Neural progenitor cell (in vitro differentiated cells): ENCODE results near the gene PLA2G4E. TPM values are rescaled to one million over a fixed set of nuclear protein-coding genes. Genes with fewer than 3 reads are reported as not detected.

Experiments
- DNase-seq: peaks from one replicate; pipeline ENCODE4 v3.0.0-alpha.2; 2016; ENCODE audit warnings: low spot score
- H2AFZ ChIP-seq: fragments of 200-600 bp; sonication (generic); replicated peaks from 2 replicates; pipeline ENCODE4 v1.6.1; 2016; ENCODE audit warnings: antibody characterized with exemption
- H3F3A ChIP-seq: fragments of 200-600 bp; sonication (generic); 2 replicates; pipeline ENCODE4 v1.6.1; 2016; ENCODE audit warnings: antibody characterized with exemption, low read depth
- H3K27ac ChIP-seq: fragments of 200-600 bp; sonication (generic); 2 replicates; pipeline ENCODE4 v1.5.1; 2016; ENCODE audit warnings: mild to moderate bottlenecking
- H3K27me3 ChIP-seq: fragments of 200-600 bp; sonication (generic); 2 replicates; pipeline ENCODE4 v1.6.1; 2016; ENCODE audit warnings: mild to moderate bottlenecking, moderate library complexity
- H3K36me3 ChIP-seq: fragments of 200-600 bp; sonication (generic); 2 replicates; pipeline ENCODE4 v1.5.1; 2016
- H3K4me1 ChIP-seq: fragments of 200-600 bp; sonication (generic); 2 replicates; pipeline ENCODE4 v1.6.1; 2016; ENCODE audit warnings: mixed run types
- H3K4me2 ChIP-seq: fragments of 200-600 bp; sonication (generic); 2 replicates; pipeline ENCODE4 v1.6.1; 2016
- H3K4me3 ChIP-seq: fragments of 200-600 bp; sonication (generic); 2 replicates; pipeline ENCODE4 v1.5.1; 2016
- H3K79me2 ChIP-seq: fragments of 200-600 bp; sonication (generic); 2 replicates; pipeline ENCODE4 v1.6.1; 2016; ENCODE audit warnings: low read depth
- H3K9ac ChIP-seq: fragments of 200-600 bp; sonication (generic); 2 replicates; pipeline ENCODE4 v1.6.1; 2016
- H3K9me3 ChIP-seq: fragments of 200-600 bp; sonication (generic); 2 replicates; pipeline ENCODE4 v1.5.1; 2016; ENCODE audit warnings: low read depth
- H4K20me1 ChIP-seq: fragments of 200-600 bp; sonication (generic); 2 replicates; pipeline ENCODE4 v1.6.1; 2016; ENCODE audit warnings: low read depth
- H3K27ac Mint-ChIP-seq: 3 replicates; pipeline ENCODE4 v1.8.0; 2021; ENCODE audit warnings: mixed read lengths
- H3K27me3 Mint-ChIP-seq: 2 replicates; pipeline ENCODE4 v1.8.0; 2022; ENCODE audit warnings: low read depth, mild to moderate bottlenecking, inconsistent platforms, moderate library complexity, mixed read lengths; ENCODE audit not compliant: insufficient read depth
- H3K36me3 Mint-ChIP-seq: 3 replicates; pipeline ENCODE4 v1.8.0; 2021; ENCODE audit warnings: mixed read lengths
- H3K4me1 Mint-ChIP-seq: 3 replicates; pipeline ENCODE4 v1.8.0; 2021; ENCODE audit warnings: mixed read lengths
- H3K4me3 Mint-ChIP-seq: 3 replicates; pipeline ENCODE4 v1.8.0; 2021; ENCODE audit warnings: mild to moderate bottlenecking, moderate library complexity, mixed read lengths
- H3K9me3 Mint-ChIP-seq: 3 replicates; pipeline ENCODE4 v1.8.0; 2020; ENCODE audit warnings: mixed read lengths
- EZH2 ChIP-seq: fragments of 200-600 bp; sonication (generic); IDR thresholded peaks from 2 replicates; pipeline ENCODE4 v1.6.1; 2017; ENCODE audit warnings: antibody characterized with exemption, mild to moderate bottlenecking, moderate library complexity
- EZH2phosphoT487 ChIP-seq: fragments of 200-600 bp; sonication (generic); IDR thresholded peaks from 2 replicates; pipeline ENCODE4 v1.6.1; 2017; ENCODE audit warnings: antibody characterized with exemption
- total RNA-seq: library from RNA; depleted of rRNA; stranded (reverse); fragments of >200 nt; gene quantifications from 2 replicates; pipeline ENCODE4 v1.2.3, GENCODE V29; 2015; ENCODE audit warnings: low replicate concordance
- TF ChIP-seq, protein P1 (sequence below): fragments of 200-600 bp; sonication (generic); IDR thresholded peaks from 2 replicates; pipeline ENCODE4 v1.5.1; 2017; ENCODE audit warnings: antibody characterized with exemption, mild to moderate bottlenecking

Gene PLA2G4E
- total RNA-seq, 1 donor from 2014 or later = not detected

DNA sequence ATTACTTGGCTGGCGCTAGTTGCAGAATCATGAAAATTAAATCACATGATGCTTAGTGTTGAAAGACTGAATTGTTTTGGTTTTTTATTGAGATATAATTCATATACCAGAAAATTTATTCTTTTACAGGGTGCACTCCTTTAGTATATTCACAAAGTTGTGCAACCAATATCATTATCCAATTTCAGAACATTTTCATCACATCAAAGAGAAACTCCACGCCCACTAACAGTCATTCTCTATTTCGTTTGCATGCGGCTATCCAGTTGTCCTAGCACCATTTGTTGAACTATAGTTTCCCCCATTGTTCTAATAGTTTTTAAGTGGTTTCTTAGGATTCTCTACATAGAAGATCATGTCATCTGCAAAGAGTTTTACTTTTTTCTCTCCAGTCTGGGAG is 52.1 kb downstream of the PLA2G4E start:
- Mint-ChIP-seq H3K27me3 (peaks cover 10% of the 10 kb centered on the region), H3K4me3 (no peak overlapping the region), H3K9me3 (no peaks in the 10 kb centered on the region), H3K36me3 (no peaks in the 10 kb centered on the region), H3K4me1 (peaks cover 37% of the 10 kb centered on the region), H3K27ac (no peak overlapping the region)
- Histone ChIP-seq H4K20me1 (peaks cover 14% of the 10 kb centered on the region), H3K9me3 (no peaks in the 10 kb centered on the region), H3K27ac (no peak overlapping the region), H3K4me2 (no peak overlapping the region), H3K27me3 (no peaks in the 10 kb centered on the region), H3K4me1 (peaks cover 23% of the 10 kb centered on the region), H3K79me2 (peaks cover 68% of the 10 kb centered on the region), H3F3A (peaks cover 19% of the 10 kb centered on the region), H3K9ac (no peak overlapping the region), H3K36me3 (no peaks in the 10 kb centered on the region), H3K4me3 (no peak overlapping the region), H2AFZ (no peak overlapping the region)
- DNase-seq = no peak
- TF ChIP-seq, protein P1, sequence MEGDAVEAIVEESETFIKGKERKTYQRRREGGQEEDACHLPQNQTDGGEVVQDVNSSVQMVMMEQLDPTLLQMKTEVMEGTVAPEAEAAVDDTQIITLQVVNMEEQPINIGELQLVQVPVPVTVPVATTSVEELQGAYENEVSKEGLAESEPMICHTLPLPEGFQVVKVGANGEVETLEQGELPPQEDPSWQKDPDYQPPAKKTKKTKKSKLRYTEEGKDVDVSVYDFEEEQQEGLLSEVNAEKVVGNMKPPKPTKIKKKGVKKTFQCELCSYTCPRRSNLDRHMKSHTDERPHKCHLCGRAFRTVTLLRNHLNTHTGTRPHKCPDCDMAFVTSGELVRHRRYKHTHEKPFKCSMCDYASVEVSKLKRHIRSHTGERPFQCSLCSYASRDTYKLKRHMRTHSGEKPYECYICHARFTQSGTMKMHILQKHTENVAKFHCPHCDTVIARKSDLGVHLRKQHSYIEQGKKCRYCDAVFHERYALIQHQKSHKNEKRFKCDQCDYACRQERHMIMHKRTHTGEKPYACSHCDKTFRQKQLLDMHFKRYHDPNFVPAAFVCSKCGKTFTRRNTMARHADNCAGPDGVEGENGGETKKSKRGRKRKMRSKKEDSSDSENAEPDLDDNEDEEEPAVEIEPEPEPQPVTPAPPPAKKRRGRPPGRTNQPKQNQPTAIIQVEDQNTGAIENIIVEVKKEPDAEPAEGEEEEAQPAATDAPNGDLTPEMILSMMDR = no peak

DNA sequence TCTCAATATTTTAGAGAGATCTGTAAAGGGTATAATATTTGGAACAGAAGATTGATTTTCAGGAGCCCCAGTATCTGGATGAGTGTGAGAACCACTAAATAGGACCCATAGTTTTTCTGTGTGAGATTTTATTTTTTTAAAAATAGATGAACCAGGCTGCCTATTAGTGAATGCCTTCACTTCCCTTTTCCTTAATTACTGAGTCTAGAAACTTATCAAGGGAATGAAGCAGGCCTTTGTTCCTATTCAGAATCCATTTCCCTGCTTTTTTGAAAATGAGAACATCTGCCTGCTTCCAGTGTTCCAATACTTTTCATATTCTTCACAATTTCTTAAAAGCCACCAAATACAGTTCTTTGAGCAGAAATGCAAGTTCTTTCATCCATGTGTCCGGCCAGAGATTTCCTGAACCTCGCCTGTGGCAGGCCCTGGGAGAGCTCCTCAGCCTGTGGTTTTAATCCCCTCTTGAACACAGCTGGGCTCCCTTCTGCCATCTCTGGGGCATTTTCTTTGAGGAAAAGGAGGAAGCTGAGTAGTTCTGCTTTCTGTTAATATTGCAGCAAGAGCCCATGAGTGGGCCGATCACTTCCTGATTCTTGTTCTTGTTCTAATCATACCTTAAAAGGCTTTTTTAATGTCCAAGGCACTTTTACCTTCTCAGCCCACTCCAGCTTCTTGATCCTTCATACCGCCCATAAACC is 53.2 kb downstream of the PLA2G4E start:
- H3K27me3 ChIP-seq = no peaks in the 10 kb centered on the region
- no peaks in the 10 kb centered on the region for H3K36me3 ChIP-seq
- H2AFZ ChIP-seq = no peak overlapping the region
- H3K79me2 ChIP-seq = peaks cover 68% of the 10 kb centered on the region
- Mint-ChIP-seq H3K4me3 (no peak overlapping the region), H3K36me3 (no peaks in the 10 kb centered on the region), H3K4me1 (peaks cover 35% of the 10 kb centered on the region), H3K27ac (no peak overlapping the region), H3K27me3 (peaks cover 6% of the 10 kb centered on the region), H3K9me3 (no peaks in the 10 kb centered on the region)
- H3K27ac ChIP-seq = no peak overlapping the region
- H3F3A ChIP-seq = peaks cover 14% of the 10 kb centered on the region
- H4K20me1 ChIP-seq = peaks cover 14% of the 10 kb centered on the region
- no peak overlapping the region for H3K9ac ChIP-seq
- no peak overlapping the region for H3K4me3 ChIP-seq
- peak; percentile 54 for DNase-seq
- TF ChIP-seq EZH2 (no peak), EZH2phosphoT487 (no peak)
- TF ChIP-seq, protein P1 = no peak
- no peaks in the 10 kb centered on the region for H3K9me3 ChIP-seq
- peaks cover 23% of the 10 kb centered on the region for H3K4me1 ChIP-seq
- peak overlapping the region; percentile 42 for H3K4me2 ChIP-seq

DNA sequence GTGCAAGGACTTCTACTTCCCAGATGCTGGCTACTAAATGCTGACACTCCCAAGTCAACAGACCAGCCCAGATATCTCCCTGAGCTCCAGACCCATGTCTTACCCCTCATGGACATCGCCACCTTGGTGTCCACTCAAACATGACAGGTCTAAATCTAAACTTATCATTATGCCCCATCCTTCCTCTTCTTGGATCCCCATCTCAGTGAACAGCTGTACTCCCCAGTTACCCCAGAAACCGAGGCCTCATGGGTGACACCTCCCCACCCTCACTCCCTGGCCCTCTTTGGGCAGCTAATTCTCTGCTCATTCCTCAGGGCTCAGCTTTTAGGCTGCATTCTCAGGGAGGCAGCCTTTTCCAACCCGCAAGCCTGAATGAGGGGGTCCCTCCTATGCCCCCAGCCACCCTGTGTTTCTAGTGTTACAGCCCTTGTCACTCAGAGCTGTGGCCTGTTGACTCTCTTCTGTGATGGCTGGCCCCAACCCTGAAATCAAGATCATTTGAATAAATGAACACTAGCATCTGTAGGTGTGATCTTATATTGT is 53.8 kb downstream of the PLA2G4E start:
- H3K36me3 Mint-ChIP-seq = peaks cover 3% of the 10 kb centered on the region
- Histone ChIP-seq H3K27ac (no peak overlapping the region), H2AFZ (no peak overlapping the region), H4K20me1 (peaks cover 14% of the 10 kb centered on the region), H3K4me3 (no peak overlapping the region), H3K79me2 (peaks cover 68% of the 10 kb centered on the region), H3K36me3 (no peaks in the 10 kb centered on the region), H3K9me3 (no peaks in the 10 kb centered on the region), H3F3A (peaks cover 14% of the 10 kb centered on the region), H3K4me1 (peaks cover 23% of the 10 kb centered on the region), H3K27me3 (no peaks in the 10 kb centered on the region), H3K4me2 (no peak overlapping the region), H3K9ac (no peak overlapping the region)
- TF ChIP-seq EZH2 = no peak
- no peak for TF ChIP-seq EZH2phosphoT487
- peaks cover 4% of the 10 kb centered on the region for H3K27me3 Mint-ChIP-seq
- peak overlapping the region; percentile 30 for H3K4me3 Mint-ChIP-seq
- H3K27ac Mint-ChIP-seq = peak overlapping the region; percentile 41
- H3K9me3 Mint-ChIP-seq = peaks cover 3% of the 10 kb centered on the region
- peaks cover 32% of the 10 kb centered on the region for H3K4me1 Mint-ChIP-seq
- no peak for DNase-seq

DNA sequence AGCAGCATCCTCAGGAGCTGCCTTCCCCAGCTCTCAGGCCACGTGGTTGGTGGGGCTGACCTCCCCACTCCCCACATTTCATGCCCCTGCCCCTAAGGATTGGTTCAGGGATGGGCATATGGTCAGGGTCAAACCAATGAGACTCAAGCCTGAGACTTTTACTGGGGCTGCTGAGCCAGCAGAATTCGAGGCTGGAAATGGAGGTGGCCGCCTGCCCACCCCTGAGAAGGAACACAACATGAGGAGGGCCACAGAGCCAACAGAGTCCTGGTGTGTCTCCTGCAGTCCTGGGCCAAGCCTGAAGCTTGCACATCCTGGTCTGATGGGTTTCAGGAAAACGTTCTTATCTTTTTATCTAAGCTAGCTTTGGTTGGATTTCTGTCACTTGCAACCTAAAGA is 54.4 kb downstream of the PLA2G4E start:
- H3K4me1 Mint-ChIP-seq = peaks cover 32% of the 10 kb centered on the region
- H3K4me3 ChIP-seq = no peak overlapping the region
- DNase-seq = no peak
- peaks cover 7% of the 10 kb centered on the region for H3K36me3 Mint-ChIP-seq
- TF ChIP-seq EZH2phosphoT487 (no peak), EZH2 (no peak)
- TF ChIP-seq, protein P1 = no peak
- H3K9me3 Mint-ChIP-seq = peaks cover 7% of the 10 kb centered on the region
- H3K4me3 Mint-ChIP-seq = no peak overlapping the region
- no peaks in the 10 kb centered on the region for H3K36me3 ChIP-seq
- H3K27me3 ChIP-seq = no peaks in the 10 kb centered on the region
- H3K4me2 ChIP-seq = no peak overlapping the region
- H3K79me2 ChIP-seq = peaks cover 64% of the 10 kb centered on the region
- peaks cover 13% of the 10 kb centered on the region for H4K20me1 ChIP-seq
- H3K4me1 ChIP-seq = peaks cover 23% of the 10 kb centered on the region
- H3K9ac ChIP-seq = no peak overlapping the region
- H3K27me3 Mint-ChIP-seq = peaks cover 4% of the 10 kb centered on the region
- H2AFZ ChIP-seq = no peak overlapping the region
- H3K27ac Mint-ChIP-seq = no peak overlapping the region
- H3K9me3 ChIP-seq = no peaks in the 10 kb centered on the region
- peaks cover 12% of the 10 kb centered on the region for H3F3A ChIP-seq
- H3K27ac ChIP-seq = no peak overlapping the region
